Activated CD4-positive, alpha-beta T cell treated with anti-CD3 and anti-CD28 coated beads, Interleukin-2, amount 50 U/mL, for 1 hour (primary cell): ENCODE data around the gene CCDC152.
"Not testable (repeated sequence)": the region's sequence is repeated elsewhere in the genome, so short reads cannot be mapped to it uniquely, and the experiment has no call there.

Experiments
- DNase-seq: peaks from one replicate; pipeline ENCODE4 v3.0.0-alpha.2; 2020

The CCDC152 gene

GRCh38 chr5:42816546-42816945, 59.9 kb downstream of the CCDC152 start:
- DNase-seq, result not testable (repeated sequence)

DNA sequence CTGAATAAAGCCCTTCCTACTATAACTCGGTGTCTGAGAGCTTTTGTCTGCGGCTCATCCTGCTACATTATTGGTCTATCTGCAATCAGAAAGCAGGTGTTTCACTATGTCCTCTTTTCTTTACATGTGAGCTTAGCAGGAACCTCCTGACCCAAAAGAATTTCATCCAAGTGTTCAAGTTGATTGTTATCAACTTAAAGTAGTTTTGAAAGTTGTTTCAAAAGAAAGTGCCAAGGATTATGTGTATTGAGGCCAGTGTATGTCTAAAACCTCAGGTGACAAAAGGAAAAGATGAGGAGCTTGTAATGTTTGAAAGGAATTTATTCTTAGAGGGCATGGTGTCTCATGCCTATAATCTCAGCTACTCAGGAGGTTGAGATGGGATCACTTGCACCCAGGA, 63.1 kb downstream of the CCDC152 start:
- no peak for DNase-seq

DNA sequence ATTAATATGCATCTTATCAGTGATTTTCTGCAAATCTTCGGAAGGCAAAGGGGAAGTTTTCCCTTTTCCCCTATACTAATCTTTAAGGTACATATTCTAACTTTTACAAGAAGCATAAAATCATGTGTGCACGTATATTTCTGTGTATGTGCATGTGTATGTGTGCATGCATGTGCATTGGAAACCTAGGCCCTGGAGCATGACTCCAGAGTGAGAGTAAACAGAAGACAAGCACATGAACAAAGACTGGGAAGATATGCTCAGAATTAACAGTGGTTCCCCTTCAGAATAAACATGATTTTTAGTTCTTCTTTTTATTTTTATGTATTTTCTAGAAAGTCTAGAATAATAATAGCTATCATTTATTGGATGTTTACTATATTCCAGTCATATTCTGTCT, 65.9 kb downstream of the CCDC152 start:
- no peak for DNase-seq

- DNase-seq, result no peak
These were observed 67.8 kb downstream of the CCDC152 start for GRCh38 chr5:42824347-42824976.

DNA sequence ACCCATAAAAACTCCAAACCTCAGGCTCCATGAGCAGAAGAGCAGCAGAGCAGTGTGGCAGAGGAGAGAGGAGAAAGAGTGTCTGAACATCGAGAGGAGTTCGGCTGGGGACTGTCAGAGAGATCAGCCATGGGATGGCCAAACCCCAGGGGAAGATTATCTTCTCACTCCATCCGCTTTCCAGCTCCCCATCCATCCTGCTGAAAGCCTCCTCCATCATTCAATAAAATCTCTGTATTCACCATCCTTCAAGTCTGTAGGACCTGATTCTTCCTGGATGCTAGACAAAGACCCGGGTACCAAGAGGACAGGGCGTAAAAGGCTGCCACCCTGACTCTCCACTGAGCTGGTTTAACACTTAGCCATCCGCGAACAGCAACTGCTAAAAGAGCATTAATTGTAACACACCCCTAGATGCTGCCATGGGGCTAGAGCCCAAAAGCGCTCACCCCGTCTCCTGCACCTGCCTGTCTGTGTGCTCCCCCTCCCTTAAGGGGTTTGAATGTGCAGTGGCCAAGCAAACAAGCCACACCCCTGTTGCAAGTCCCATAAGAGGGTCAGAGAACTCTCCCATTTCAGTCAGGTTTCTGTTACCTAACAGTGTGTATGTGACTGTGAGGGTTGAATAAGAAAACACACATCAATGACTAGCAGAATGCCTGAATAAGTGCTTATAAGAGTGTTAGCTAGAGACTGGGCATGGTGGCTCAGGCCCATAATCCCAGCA, 69.0 kb downstream of the CCDC152 start:
- DNase-seq, result no peak

DNA sequence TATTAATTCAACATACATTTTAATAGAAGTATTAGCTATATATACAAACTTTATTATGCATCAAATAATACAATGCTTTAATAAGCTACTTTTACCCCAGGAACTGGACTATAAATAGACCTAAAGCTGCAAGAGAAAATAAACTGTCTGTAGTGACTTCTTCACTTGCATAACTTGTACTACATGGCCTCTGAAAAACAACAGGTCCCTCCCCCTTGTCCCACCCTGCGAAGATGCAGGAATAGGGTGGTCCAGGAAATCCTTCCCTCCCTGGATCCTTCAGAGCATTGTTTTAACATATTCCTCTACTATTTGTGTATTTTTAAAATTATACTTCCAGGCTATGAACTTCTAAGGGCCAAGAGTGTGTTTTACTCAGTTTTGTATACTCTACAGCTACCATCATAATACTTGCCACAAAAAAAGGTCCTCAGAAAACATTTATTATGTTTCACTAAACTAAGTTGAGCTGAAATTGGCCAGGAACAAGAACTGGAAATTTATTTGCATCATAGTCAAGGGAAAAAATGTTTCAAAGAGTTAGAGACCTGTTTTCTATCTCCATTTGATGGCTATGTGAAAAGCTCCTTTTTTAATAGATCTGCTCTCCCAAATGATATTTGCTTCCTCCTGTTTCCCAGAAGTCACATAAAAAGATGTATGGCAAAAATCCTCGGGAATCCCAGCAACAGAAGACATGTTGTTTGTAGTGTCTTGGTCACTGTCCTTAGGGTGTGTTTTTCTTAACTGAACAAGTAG, 70.3 kb downstream of the CCDC152 start:
- no peak for DNase-seq

- no peak for DNase-seq
These were observed 72.1 kb downstream of the CCDC152 start for GRCh38 chr5:42828671-42829070.

GRCh38 chr5:42830924-42831323, 74.3 kb downstream of the CCDC152 start:
- no peak for DNase-seq

GRCh38 chr5:42832060-42832459, 75.4 kb downstream of the CCDC152 start:
- no peak for DNase-seq

GRCh38 chr5:42836070-42836769, 79.6 kb downstream of the CCDC152 start:
- no peak for DNase-seq

DNA sequence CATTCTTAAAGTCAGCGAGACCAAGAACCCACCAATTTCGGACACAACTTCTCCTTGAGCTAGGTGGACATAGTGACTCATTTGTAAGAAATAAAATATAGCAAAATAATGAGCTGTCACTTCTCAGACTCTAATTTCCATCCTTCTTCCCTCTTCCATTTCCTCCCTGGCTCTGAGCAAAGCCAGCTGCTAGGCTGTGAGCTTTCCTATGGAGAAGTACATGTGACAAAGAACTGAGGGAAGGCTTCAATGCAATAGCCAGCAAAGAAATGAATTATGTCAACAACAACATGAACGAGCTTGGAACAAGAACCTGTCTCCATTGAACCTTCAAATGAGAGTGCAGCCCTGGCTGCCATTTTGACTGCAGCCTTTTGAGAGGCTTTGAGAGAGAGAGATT, 81.0 kb downstream of the CCDC152 start:
- no peak for DNase-seq

- DNase-seq, result no peak
These were observed 82.6 kb downstream of the CCDC152 start for GRCh38 chr5:42839196-42839595.

DNA sequence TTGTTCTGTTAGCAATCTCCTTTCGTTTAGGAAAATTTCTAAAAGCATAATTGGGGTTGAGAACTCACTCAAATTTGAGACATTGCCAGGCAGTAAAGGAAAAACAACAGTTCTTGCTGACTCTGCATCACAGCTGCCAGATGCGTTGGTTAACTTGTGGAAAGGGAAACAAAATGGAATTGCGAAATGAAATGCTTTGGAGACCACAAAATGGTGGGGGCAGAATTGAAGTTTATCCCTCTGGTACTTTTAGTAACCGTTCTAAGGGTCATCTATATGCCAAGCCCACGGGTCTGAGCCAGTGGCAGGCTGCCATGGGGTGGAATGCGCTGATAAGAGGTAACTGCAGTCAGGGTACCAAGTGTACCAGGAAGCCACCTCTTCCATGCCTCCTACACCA, 83.7 kb downstream of the CCDC152 start:
- no peak for DNase-seq

- DNase-seq, result no peak
These were observed 84.4 kb downstream of the CCDC152 start for GRCh38 chr5:42840842-42841567.

- no peak for DNase-seq
These were observed 86.5 kb downstream of the CCDC152 start for GRCh38 chr5:42842921-42843641.

- DNase-seq, result no peak
These were observed 87.2 kb downstream of the CCDC152 start for GRCh38 chr5:42843675-42844292.

DNA sequence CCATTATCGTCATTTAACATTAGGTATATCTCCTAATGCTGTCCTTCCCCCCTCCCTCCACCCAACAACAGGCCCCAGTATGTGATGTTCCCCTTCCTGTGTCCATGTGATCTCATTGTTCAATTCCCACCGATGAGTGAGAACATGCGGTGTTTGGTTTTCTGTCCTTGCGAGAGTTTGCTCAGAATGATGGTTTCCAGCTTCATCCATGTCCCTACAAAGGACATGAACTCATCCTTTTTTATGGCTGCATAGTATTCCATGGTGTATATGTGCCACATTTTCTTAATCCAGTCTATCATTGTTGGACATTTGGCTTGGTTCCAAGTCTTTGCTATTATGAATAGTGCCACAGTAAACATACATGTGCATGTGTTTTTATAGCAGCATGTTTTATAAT, 87.8 kb downstream of the CCDC152 start:
- DNase-seq, result not testable (repeated sequence)

DNA sequence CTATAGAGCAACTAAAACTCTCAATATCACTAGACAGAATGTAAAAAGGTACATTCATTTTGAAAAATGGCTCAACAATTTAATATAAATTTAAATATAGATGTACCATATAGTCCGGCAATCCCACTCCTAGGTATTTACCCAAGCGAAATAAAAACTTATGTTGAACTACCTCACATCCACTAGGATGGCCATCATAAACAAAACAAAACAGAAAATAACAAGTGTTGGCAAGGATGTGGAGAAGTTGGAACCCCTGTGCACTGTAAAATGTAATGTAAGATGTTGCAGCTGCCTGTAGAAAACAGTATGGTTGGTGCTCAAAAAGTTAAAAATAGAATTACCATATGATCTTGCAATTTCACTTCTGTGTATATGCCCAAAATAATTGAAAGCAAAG, 91.9 kb downstream of the CCDC152 start:
- DNase-seq, result no peak

GRCh38 chr5:42851481-42851880, 94.9 kb downstream of the CCDC152 start:
- DNase-seq, result no peak
